Measurements from ENCODE around the gene MEG3.

GRCh38 chr14:100816950-100817901, 8.7 kb upstream of the MEG3 start:
- TF ChIP-seq POLR2AphosphoS5 (IDR thresholded peaks at IDR 0.05) (no peak), CTCF (IDR thresholded peaks at IDR 0.05) (no peak), POLR2A (IDR thresholded peaks at IDR 0.05) (no peak), EP300 (IDR thresholded peaks at IDR 0.05) (no peak)
